ENCODE measurements around the gene BRPF1.
"Not testable (repeated sequence)": the region's sequence is repeated elsewhere in the genome, so short reads cannot be mapped to it uniquely, and the experiment has no call there.

Gene BRPF1

GRCh38 chr3:9769426-9770275, 38.1 kb downstream of the BRPF1 start, which contains the start of gene CAMK1:
TSS of gene CAMK1 (minus strand) at chr3:9769947. CDS start at chr3:9767749, 2,198 bp downstream.
- H3K4me3 ChIP-seq (ENCODE audit: low read length): peak within 1 kb of the TSS; percentile 25
- H2AFZ ChIP-seq (ENCODE audit: low read depth, low read length): no peak within 1 kb of the TSS
- H3K27me3 ChIP-seq (ENCODE audit: insufficient read depth, low read length): no peaks in the 10 kb centered on the region
- H3K9me3 ChIP-seq (ENCODE audit: low read length): no peaks in the 10 kb centered on the region
- peaks cover 3% of the 10 kb centered on the region for H3K36me3 ChIP-seq (ENCODE audit: insufficient read depth, low read length)
- no peaks in the 10 kb centered on the region for H3K4me1 ChIP-seq (ENCODE audit: insufficient read depth, low read length)

DNA sequence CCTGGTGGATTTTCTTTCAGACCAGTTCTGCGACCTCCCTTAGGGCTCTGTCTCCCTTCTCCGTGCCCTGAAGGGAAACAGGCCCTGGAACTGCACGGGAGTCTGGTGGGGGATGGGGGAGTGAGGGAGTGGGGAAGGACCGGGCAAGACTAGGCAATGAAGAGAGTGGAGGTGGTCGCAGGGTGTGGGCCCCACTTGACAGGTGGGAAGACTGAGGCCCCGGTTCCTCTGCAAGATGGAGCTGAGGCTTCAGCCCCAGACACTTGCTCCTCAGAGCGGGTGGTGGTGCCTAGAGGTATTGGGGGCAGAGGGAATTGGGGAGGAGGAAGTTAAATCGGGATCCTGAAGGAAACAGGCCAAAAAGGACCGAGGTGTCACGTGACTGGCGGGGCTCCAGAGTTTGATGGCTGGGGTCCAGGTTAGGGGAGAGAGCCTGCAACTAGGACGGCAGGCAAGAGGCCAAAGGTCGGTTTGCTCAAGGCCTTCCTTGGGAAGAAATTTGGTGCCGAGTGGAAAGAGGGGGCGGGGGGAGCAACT, 38.8 kb downstream of the BRPF1 start:
- no peak overlapping the region for H3K4me3 ChIP-seq (ENCODE audit: low read length)
- peaks cover 3% of the 10 kb centered on the region for H3K36me3 ChIP-seq (ENCODE audit: insufficient read depth, low read length)
- no peaks in the 10 kb centered on the region for H3K27me3 ChIP-seq (ENCODE audit: insufficient read depth, low read length)
- H2AFZ ChIP-seq (ENCODE audit: low read depth, low read length): no peak overlapping the region
- H3K4me1 ChIP-seq (ENCODE audit: insufficient read depth, low read length): no peaks in the 10 kb centered on the region
- H3K9me3 ChIP-seq (ENCODE audit: low read length): no peaks in the 10 kb centered on the region

- not testable (repeated sequence) for H3K4me3 ChIP-seq (ENCODE audit: low read length); H3K36me3 ChIP-seq (ENCODE audit: insufficient read depth, low read length); H3K9me3 ChIP-seq (ENCODE audit: low read length); H3K27me3 ChIP-seq (ENCODE audit: insufficient read depth, low read length); H3K4me1 ChIP-seq (ENCODE audit: insufficient read depth, low read length); H2AFZ ChIP-seq (ENCODE audit: low read depth, low read length)
Observed at GRCh38 chr3:9771007-9771406, 39.5 kb downstream of the BRPF1 start.

- Histone ChIP-seq H3K4me1 (ENCODE audit: insufficient read depth, low read length) (no peaks in the 10 kb centered on the region), H3K9me3 (ENCODE audit: low read length) (no peaks in the 10 kb centered on the region), H3K4me3 (ENCODE audit: low read length) (no peak overlapping the region), H3K27me3 (ENCODE audit: insufficient read depth, low read length) (no peaks in the 10 kb centered on the region), H3K36me3 (ENCODE audit: insufficient read depth, low read length) (peaks cover 20% of the 10 kb centered on the region), H2AFZ (ENCODE audit: low read depth, low read length) (no peak overlapping the region)
Observed at GRCh38 chr3:9776896-9777693, 45.6 kb downstream of the BRPF1 start.

GRCh38 chr3:9777694-9778021, 46.1 kb downstream of the BRPF1 start:
- Histone ChIP-seq H3K4me1 (ENCODE audit: insufficient read depth, low read length) (no peaks in the 10 kb centered on the region), H3K9me3 (ENCODE audit: low read length) (no peaks in the 10 kb centered on the region), H3K36me3 (ENCODE audit: insufficient read depth, low read length) (peaks cover 25% of the 10 kb centered on the region), H3K4me3 (ENCODE audit: low read length) (no peak overlapping the region), H3K27me3 (ENCODE audit: insufficient read depth, low read length) (no peaks in the 10 kb centered on the region), H2AFZ (ENCODE audit: low read depth, low read length) (no peak overlapping the region)

DNA sequence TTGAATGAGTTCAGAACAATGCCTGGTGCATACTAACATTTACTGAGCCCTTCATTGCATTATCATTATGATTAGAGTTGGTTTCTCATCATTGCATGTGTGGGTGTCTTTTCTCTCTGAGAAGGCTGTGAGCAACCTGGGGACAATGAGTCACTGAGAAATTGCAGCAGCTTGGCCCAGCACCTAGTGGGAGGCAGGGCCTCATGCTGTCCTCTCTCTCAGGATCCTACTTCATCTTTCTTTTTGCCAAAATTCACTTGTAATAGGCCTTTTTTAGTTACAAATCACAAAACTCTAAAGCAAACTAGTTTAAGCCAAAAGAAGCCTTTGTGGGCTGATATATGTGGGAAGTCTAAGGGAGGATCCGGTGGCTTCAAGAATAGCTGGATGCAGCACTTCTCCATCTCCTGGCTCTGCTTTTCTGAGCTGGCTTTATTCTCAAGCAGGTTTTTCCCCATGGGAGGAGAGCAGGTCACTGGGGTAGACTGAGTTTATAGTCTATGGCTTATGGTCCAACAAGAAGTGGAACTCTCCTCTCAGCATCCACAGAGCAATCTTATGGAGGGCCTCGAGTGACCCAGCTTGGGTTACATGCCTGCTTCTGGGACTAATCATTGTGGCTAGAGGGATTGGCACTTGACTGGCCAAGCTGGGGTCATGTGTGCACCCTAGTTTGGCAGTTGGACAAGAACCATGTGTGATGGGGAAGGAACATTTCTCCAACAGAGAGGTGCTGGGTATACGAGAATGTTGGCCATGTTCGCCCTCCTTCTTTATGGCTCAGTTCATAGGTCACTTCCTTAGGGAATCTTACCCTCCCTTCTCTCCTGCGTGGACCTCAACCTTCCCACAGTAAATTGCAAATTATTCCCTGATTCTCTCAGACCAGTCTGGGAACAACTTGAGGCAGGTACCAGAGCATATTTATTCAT, 46.9 kb downstream of the BRPF1 start:
- no peaks in the 10 kb centered on the region for H3K9me3 ChIP-seq (ENCODE audit: low read length)
- no peaks in the 10 kb centered on the region for H3K4me1 ChIP-seq (ENCODE audit: insufficient read depth, low read length)
- no peak overlapping the region for H2AFZ ChIP-seq (ENCODE audit: low read depth, low read length)
- H3K27me3 ChIP-seq (ENCODE audit: insufficient read depth, low read length): no peaks in the 10 kb centered on the region
- H3K36me3 ChIP-seq (ENCODE audit: insufficient read depth, low read length): peaks cover 31% of the 10 kb centered on the region
- no peak overlapping the region for H3K4me3 ChIP-seq (ENCODE audit: low read length)

GRCh38 chr3:9779075-9779593, 47.6 kb downstream of the BRPF1 start:
- no peak overlapping the region for H2AFZ ChIP-seq (ENCODE audit: low read depth, low read length)
- no peaks in the 10 kb centered on the region for H3K4me1 ChIP-seq (ENCODE audit: insufficient read depth, low read length)
- H3K9me3 ChIP-seq (ENCODE audit: low read length): no peaks in the 10 kb centered on the region
- H3K4me3 ChIP-seq (ENCODE audit: low read length): no peak overlapping the region
- H3K27me3 ChIP-seq (ENCODE audit: insufficient read depth, low read length): no peaks in the 10 kb centered on the region
- H3K36me3 ChIP-seq (ENCODE audit: insufficient read depth, low read length): peaks cover 35% of the 10 kb centered on the region

- no peak overlapping the region for H2AFZ ChIP-seq (ENCODE audit: low read depth, low read length)
- H3K4me3 ChIP-seq (ENCODE audit: low read length): no peak overlapping the region
- H3K4me1 ChIP-seq (ENCODE audit: insufficient read depth, low read length): no peaks in the 10 kb centered on the region
- H3K36me3 ChIP-seq (ENCODE audit: insufficient read depth, low read length): peaks cover 36% of the 10 kb centered on the region
- H3K27me3 ChIP-seq (ENCODE audit: insufficient read depth, low read length): no peaks in the 10 kb centered on the region
- no peaks in the 10 kb centered on the region for H3K9me3 ChIP-seq (ENCODE audit: low read length)
Observed at GRCh38 chr3:9779721-9780457, 48.4 kb downstream of the BRPF1 start.

GRCh38 chr3:9780458-9780812, 48.9 kb downstream of the BRPF1 start:
- Histone ChIP-seq H3K4me3 (ENCODE audit: low read length) (no peak overlapping the region), H3K4me1 (ENCODE audit: insufficient read depth, low read length) (no peaks in the 10 kb centered on the region), H3K36me3 (ENCODE audit: insufficient read depth, low read length) (peaks cover 41% of the 10 kb centered on the region), H3K27me3 (ENCODE audit: insufficient read depth, low read length) (no peaks in the 10 kb centered on the region), H2AFZ (ENCODE audit: low read depth, low read length) (no peak overlapping the region), H3K9me3 (ENCODE audit: low read length) (no peaks in the 10 kb centered on the region)

DNA sequence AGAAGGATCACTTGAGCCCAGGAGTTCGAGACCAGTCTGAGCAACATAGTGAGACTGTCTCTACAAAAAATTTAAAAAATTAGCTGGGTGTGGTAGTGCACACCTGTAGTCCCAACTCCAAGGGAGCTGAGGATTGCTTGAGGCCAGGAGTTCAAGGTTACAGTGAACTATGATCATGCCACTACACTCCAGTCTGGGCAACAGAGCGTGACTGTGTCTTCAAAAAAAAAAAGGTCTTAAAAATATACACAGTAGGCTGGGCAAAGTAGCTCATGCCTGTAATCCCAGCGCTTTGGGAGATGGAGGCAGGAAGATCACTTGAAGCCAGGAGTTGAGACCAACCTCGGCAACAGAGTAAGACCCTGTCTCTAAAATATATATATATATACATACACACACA, 49.4 kb downstream of the BRPF1 start:
- Histone ChIP-seq H3K27me3 (ENCODE audit: insufficient read depth, low read length) (no peaks in the 10 kb centered on the region), H3K4me1 (ENCODE audit: insufficient read depth, low read length) (no peaks in the 10 kb centered on the region), H3K4me3 (ENCODE audit: low read length) (no peak overlapping the region), H3K36me3 (ENCODE audit: insufficient read depth, low read length) (peaks cover 44% of the 10 kb centered on the region), H3K9me3 (ENCODE audit: low read length) (no peaks in the 10 kb centered on the region), H2AFZ (ENCODE audit: low read depth, low read length) (no peak overlapping the region)

- Histone ChIP-seq H3K36me3 (ENCODE audit: insufficient read depth, low read length) (peaks cover 49% of the 10 kb centered on the region), H3K27me3 (ENCODE audit: insufficient read depth, low read length) (no peaks in the 10 kb centered on the region), H3K4me3 (ENCODE audit: low read length) (no peak overlapping the region), H2AFZ (ENCODE audit: low read depth, low read length) (no peak overlapping the region), H3K4me1 (ENCODE audit: insufficient read depth, low read length) (no peaks in the 10 kb centered on the region), H3K9me3 (ENCODE audit: low read length) (no peaks in the 10 kb centered on the region)
Observed at GRCh38 chr3:9781551-9781950, 50.0 kb downstream of the BRPF1 start.

GRCh38 chr3:9781978-9782603, 50.6 kb downstream of the BRPF1 start:
- H3K27me3 ChIP-seq (ENCODE audit: insufficient read depth, low read length): no peaks in the 10 kb centered on the region
- peaks cover 55% of the 10 kb centered on the region for H3K36me3 ChIP-seq (ENCODE audit: insufficient read depth, low read length)
- no peak overlapping the region for H3K4me3 ChIP-seq (ENCODE audit: low read length)
- no peak overlapping the region for H2AFZ ChIP-seq (ENCODE audit: low read depth, low read length)
- H3K9me3 ChIP-seq (ENCODE audit: low read length): no peaks in the 10 kb centered on the region
- H3K4me1 ChIP-seq (ENCODE audit: insufficient read depth, low read length): no peaks in the 10 kb centered on the region

All from neuron (in vitro differentiated cells).